Colonic mucosa (tissue), 4 donors: ENCODE data around the gene COX10. TPM values are rescaled to one million over a fixed set of nuclear protein-coding genes. Genes with fewer than 3 reads are reported as not detected.
"Not testable (repeated sequence)": the region's sequence is repeated elsewhere in the genome, so short reads cannot be mapped to it uniquely, and the experiment has no call there.

Experiments
- DNase-seq: peaks from one replicate; pipeline ENCODE4 v3.0.0-alpha.2; 2020
- H3K27ac ChIP-seq: fragments of 200-600 bp; one replicate; pipeline ENCODE4 v1.8.0; 2021
- H3K27me3 ChIP-seq: fragments of 200-600 bp; one replicate; pipeline ENCODE4 v1.8.0; 2021
- H3K36me3 ChIP-seq: fragments of 200-600 bp; one replicate; pipeline ENCODE4 v1.8.0; 2021
- H3K4me1 ChIP-seq: fragments of 200-600 bp; one replicate; pipeline ENCODE4 v1.8.0; 2021; ENCODE audit warnings: mild to moderate bottlenecking
- H3K4me3 ChIP-seq: fragments of 200-600 bp; one replicate; pipeline ENCODE4 v1.8.0; 2021
- H3K9ac ChIP-seq, 2 donors: one replicate each; pipeline ENCODE4 v1.7.0; 2013; ENCODE audit warnings: control low read depth in 2 of 2, low read depth in 2 of 2, low read length in 2 of 2
- H3K9me3 ChIP-seq: fragments of 200-600 bp; one replicate; pipeline ENCODE4 v1.8.0; 2021
- intact Hi-C: fragments of 100-400 bp; cut with DNase I; formaldehyde crosslinking; loops from one replicate; pipeline ENCODE4 v1.14.1; 2022
- total RNA-seq, 2 donors: library from RNA; stranded (reverse); fragmentation: NEBNext Ultra II Directional in 1 of 2; extraction: Animal tissue kit (Norgen Biotek cat#: 25700) in 1 of 2; gene quantifications; one replicate each; pipeline ENCODE4 v1.2.1, GENCODE V29; 2021
- TF ChIP-seq, protein P1 (sequence below): fragments of 200-600 bp; IDR thresholded peaks from one replicate; pipeline ENCODE4 v1.8.0; 2022; ENCODE audit warnings: antibody characterized with exemption, mild to moderate bottlenecking
- donor health status: healthy.
- donor health status: DM: no; HTN: no; CAD: no.
- donor health status: DM: no; HTN: no; CAD: no.

COX10 gene
- 10 to 100 TPM; 35.1 to 36.0 TPM for total RNA-seq

DNA sequence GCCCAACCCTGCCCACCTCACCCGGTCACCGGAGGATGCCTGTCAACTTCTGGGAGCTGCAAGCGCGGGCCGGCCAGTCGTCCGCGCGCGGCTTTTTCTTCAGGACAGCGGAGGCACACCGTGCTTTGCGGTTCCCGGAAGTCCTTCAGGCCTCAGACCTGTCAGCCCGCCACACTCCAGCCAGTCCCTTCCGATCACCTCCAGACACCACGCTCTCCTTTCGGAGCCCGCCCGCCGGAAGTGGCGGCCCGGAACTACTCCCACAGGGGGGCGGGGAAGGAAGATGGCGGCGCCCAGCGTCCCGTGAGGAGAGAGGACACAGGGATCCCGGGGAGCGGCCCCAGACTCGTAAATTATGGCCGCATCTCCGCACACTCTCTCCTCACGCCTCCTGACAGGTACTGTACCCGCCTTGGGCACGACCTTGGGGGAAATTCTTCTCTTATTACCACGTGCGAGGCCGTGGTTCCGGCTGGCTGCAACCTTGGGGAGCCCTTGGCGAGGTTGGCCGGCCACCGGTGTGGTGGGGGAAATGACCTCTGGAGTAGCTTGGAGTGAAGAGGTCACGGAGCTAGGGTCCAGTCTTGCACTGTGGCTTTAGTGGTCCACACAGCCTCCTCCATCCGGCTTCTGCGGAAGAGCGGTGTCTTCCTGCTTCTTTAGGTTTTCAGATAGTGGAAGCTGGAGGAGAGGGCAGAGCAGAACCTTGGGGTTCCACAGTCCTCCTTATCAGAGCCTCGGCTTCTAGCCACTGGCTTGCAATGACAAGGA lies at the start of gene COX10:
Gene COX10, plus strand, starts transcription at position 254 of the 771 bp plus-strand sequence. Its CDS starts 102 bp downstream, at position 356.
- peaks cover 3% of the 10 kb centered on the region for H3K4me1 ChIP-seq
- no peaks in the 10 kb centered on the region for H3K9me3 ChIP-seq
- no peaks in the 10 kb centered on the region for H3K36me3 ChIP-seq
- H3K9ac ChIP-seq: peak within 1 kb of the TSS; percentile 69 to 98
- TF ChIP-seq, protein P1, sequence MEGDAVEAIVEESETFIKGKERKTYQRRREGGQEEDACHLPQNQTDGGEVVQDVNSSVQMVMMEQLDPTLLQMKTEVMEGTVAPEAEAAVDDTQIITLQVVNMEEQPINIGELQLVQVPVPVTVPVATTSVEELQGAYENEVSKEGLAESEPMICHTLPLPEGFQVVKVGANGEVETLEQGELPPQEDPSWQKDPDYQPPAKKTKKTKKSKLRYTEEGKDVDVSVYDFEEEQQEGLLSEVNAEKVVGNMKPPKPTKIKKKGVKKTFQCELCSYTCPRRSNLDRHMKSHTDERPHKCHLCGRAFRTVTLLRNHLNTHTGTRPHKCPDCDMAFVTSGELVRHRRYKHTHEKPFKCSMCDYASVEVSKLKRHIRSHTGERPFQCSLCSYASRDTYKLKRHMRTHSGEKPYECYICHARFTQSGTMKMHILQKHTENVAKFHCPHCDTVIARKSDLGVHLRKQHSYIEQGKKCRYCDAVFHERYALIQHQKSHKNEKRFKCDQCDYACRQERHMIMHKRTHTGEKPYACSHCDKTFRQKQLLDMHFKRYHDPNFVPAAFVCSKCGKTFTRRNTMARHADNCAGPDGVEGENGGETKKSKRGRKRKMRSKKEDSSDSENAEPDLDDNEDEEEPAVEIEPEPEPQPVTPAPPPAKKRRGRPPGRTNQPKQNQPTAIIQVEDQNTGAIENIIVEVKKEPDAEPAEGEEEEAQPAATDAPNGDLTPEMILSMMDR: no peak
- H3K27ac ChIP-seq: peak within 1 kb of the TSS; percentile 83
- no peaks in the 10 kb centered on the region for H3K27me3 ChIP-seq
- DNase-seq: peak; percentile 95
- intact Hi-C loops: loop anchor here (10.0 kb wide), 2 partner anchors 135 to 225 kb away; no protein-coding TSS in a partner anchor
- H3K4me3 ChIP-seq: peak within 1 kb of the TSS; percentile 93

DNA sequence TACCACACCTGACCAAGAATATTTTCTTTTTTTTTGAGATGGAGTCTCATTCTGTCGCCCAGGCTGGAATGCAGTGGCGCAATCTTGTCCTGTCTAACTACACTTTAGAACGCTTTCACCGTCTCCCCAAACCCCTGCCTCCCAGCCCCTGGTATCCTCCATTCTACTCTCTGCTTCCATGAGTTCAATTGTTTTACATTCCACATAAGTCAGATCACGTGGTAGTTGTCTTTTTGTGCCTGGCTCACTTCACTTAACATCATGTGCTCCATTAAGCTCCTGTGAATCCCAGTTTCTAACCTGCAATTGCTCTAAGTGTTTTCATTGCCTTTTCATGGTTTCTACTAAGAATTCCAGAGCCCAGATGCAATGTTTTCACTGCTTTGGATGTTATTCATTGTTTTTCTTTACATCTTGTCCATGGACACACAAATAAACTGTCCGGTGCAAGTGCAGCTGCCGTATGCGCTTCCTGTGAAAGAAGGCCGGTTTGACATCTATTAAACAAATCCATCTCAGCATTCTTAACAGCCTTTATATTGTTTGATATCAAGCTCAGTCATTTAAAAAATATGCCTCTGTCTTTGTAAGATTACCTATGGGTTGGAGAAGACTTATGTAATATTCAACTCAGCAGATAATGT lies 47.5 kb upstream of the COX10 start:
- H3K9ac ChIP-seq, DNase-seq, H3K27me3 ChIP-seq, H3K4me1 ChIP-seq, H3K27ac ChIP-seq, intact Hi-C loops, H3K9me3 ChIP-seq, H3K36me3 ChIP-seq, H3K4me3 ChIP-seq: not testable (repeated sequence)

DNA sequence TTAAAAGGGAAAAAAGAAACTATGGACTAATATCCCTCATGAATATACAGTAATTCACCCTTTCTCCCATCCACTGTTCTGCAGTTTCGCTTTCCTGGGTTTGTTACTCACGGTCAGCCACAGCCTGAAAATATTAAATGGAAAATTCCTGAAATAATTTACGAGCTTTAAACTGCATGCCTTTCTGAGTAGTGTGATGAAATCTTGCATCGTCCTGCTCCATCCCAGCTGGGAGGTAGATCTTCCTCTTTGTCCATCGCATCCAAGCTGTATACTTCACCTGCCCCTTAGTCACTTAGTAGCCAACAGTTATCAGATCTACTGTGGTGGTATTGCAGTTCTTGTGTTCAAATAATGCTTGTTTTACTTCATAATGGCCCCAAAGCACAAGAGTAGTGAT lies 39.5 kb upstream of the COX10 start:
- intact Hi-C loops, H3K27me3 ChIP-seq, DNase-seq, H3K27ac ChIP-seq, H3K9me3 ChIP-seq, H3K36me3 ChIP-seq, H3K4me1 ChIP-seq, H3K9ac ChIP-seq, H3K4me3 ChIP-seq: not testable (repeated sequence)

DNA sequence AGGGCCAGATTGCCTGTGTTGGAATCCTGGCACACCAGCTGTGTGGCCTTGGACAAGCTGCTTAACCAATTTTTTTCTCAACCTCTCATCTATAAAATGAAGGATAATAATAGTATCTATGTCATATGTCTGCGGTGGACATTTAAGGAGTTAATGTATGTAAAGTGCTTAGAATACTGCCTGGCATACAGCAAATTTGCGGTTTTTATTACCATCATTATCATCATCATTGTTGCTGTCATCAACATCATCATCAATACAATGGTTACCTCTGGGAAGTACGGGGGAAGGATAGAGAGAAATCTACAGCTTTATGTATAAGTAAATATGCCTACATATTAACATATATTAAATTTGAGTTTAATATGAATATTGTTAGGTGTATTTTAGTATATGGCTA lies 37.1 kb upstream of the COX10 start:
- Histone ChIP-seq H3K4me3 (no peak overlapping the region), H3K27me3 (no peaks in the 10 kb centered on the region), H3K4me1 (no peaks in the 10 kb centered on the region), H3K9ac (no peak overlapping the region), H3K36me3 (no peaks in the 10 kb centered on the region), H3K9me3 (no peaks in the 10 kb centered on the region), H3K27ac (no peak overlapping the region)
- DNase-seq: no peak
- TF ChIP-seq, protein P1: no peak
- intact Hi-C loops: no loop called here

DNA sequence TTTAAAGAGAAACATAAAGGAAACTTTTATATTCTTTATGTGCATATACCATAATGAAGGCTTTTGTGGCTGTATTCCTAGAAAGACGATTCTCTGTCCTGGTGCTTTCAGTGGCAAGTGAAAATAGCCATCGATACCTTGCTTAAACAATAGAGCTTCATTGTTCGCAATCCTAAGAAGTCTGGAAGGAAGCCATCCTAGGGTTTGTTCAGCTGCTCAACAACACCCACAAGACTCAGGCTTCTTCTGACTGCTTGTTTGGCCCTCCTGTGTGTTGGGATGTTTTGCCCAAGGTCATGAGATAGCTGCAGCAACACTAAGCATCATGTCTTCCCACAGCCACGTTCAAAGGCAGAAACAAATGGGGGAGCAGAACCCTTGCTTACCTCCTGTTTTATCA lies 36.1 kb upstream of the COX10 start:
- Histone ChIP-seq H3K27ac (no peak overlapping the region), H3K9me3 (no peaks in the 10 kb centered on the region), H3K27me3 (no peaks in the 10 kb centered on the region), H3K4me1 (no peaks in the 10 kb centered on the region), H3K4me3 (no peak overlapping the region), H3K36me3 (no peaks in the 10 kb centered on the region), H3K9ac (no peak overlapping the region)
- no peak for DNase-seq
- intact Hi-C loops: no loop called here
- TF ChIP-seq, protein P1: no peak

DNA sequence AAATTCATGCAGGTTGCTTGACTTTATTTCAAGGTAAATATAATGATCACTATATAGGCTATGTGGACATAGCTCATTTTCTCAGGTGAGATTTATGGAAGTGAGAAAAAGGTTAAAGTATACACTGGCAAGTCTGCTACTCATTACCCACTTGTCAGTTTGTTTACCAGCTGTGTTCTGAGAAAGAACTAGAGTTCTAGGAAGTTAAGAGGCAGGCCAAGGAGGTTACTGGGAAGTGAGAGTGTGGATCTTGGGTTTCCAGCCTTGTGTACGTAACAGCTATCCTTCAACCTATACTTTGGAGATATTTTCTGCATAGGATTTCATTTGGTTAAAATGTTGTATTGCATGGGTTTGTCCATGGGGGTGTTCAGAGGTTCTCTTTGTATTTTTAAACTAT lies 31.9 kb upstream of the COX10 start:
- Histone ChIP-seq H3K9ac (no peak overlapping the region), H3K27ac (no peak overlapping the region), H3K27me3 (no peaks in the 10 kb centered on the region), H3K4me3 (no peak overlapping the region), H3K9me3 (no peaks in the 10 kb centered on the region), H3K4me1 (no peaks in the 10 kb centered on the region), H3K36me3 (no peaks in the 10 kb centered on the region)
- TF ChIP-seq, protein P1: no peak
- intact Hi-C loops: no loop called here
- no peak for DNase-seq
